MM.1S (cell line): ENCODE data around the gene TGFB1I1.

Experiments used
- EZH2 ChIP-seq: fragments of 300-600 bp; sonication (generic); optimal IDR thresholded peaks from 2 replicates; pipeline ENCODE3; 2017; ENCODE audit warnings: low read depth, mild to moderate bottlenecking, antibody characterized with exemption, low read length, mixed read lengths
- TF ChIP-seq, protein P1 (sequence below): fragments of 300-600 bp; sonication (generic); IDR thresholded peaks from 2 replicates; pipeline ENCODE4 v1.5.1; 2016; ENCODE audit warnings: antibody characterized with exemption, low read length, mixed read lengths

- TF ChIP-seq, protein P1, sequence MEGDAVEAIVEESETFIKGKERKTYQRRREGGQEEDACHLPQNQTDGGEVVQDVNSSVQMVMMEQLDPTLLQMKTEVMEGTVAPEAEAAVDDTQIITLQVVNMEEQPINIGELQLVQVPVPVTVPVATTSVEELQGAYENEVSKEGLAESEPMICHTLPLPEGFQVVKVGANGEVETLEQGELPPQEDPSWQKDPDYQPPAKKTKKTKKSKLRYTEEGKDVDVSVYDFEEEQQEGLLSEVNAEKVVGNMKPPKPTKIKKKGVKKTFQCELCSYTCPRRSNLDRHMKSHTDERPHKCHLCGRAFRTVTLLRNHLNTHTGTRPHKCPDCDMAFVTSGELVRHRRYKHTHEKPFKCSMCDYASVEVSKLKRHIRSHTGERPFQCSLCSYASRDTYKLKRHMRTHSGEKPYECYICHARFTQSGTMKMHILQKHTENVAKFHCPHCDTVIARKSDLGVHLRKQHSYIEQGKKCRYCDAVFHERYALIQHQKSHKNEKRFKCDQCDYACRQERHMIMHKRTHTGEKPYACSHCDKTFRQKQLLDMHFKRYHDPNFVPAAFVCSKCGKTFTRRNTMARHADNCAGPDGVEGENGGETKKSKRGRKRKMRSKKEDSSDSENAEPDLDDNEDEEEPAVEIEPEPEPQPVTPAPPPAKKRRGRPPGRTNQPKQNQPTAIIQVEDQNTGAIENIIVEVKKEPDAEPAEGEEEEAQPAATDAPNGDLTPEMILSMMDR, result no peak
- no peak for TF ChIP-seq EZH2
Observed at GRCh38 chr16:31451201-31451600, 20.8 kb upstream of the TGFB1I1 start.
